ENCODE results near the gene AK9. TPM values are rescaled to one million over a fixed set of nuclear protein-coding genes. Genes with fewer than 3 reads are reported as not detected.
"Not testable (repeated sequence)": the region's sequence is repeated elsewhere in the genome, so short reads cannot be mapped to it uniquely, and the experiment has no call there.

Gene AK9
- total and polyA plus RNA-seq, 2 of the 8 experiments (the other 6 are each of a cell fraction or from before 2014, with no cell fraction given) = 1.8 to 2.2 TPM

- no peak for TF ChIP-seq CTCF (IDR thresholded peaks at IDR 0.05; ENCODE audit: control extremely low read depth in 1 of 3, insufficient read depth in 1 of 3, low read depth in 1 of 3, low read length in 3 of 3)
- TF ChIP-seq POLR2A (IDR thresholded peaks at IDR 0.05; ENCODE audit: control extremely low read depth in 1 of 2, low read depth in 2 of 2, low read length in 2 of 2) = no peak
- TF ChIP-seq GABPA (IDR thresholded peaks at IDR 0.05; ENCODE audit: borderline replicate concordance, insufficient read depth, low read length) = no peak
- no peak for TF ChIP-seq SRF (IDR thresholded peaks at IDR 0.05; ENCODE audit: low read depth, low read length)
- no peak for TF ChIP-seq ZNF274 (IDR thresholded peaks at IDR 0.05; ENCODE audit: borderline replicate concordance, extremely low read depth, low read length)
- no peak for TF ChIP-seq EZH2 (IDR thresholded peaks at IDR 0.05; ENCODE audit: low read depth, low read length, severe bottlenecking)
These were observed 169.9 kb downstream of the AK9 start (continued) for GRCh38 chr6:109521080-109521479.

GRCh38 chr6:109519647-109520046, 171.4 kb downstream of the AK9 start:
- H3K79me1 ChIP-seq (ENCODE audit: low read depth, low read length); POLR2A ChIA-PET (ENCODE audit: partially characterized antibody); H3K9me3 ChIP-seq (ENCODE audit: insufficient read depth in 2 of 2, low read depth in 1 of 2, low read length in 1 of 2); H2BK120ac ChIP-seq (replicated peaks; ENCODE audit: low read depth, low read length); H3K4me3 ChIP-seq (ENCODE audit: extremely low read depth in 1 of 4, insufficient read depth in 2 of 4, low read depth in 3 of 4, low read length in 4 of 4); H3K56ac ChIP-seq (replicated peaks; ENCODE audit: insufficient read length, low read depth, low read length); H4K8ac ChIP-seq (ENCODE audit: extremely low read depth, insufficient read depth, low read length); H2BK15ac ChIP-seq (ENCODE audit: low read length); H3K18ac ChIP-seq (ENCODE audit: extremely low read depth, low read length); FAIRE-seq; H2BK12ac ChIP-seq (ENCODE audit: low read depth, low read length); H3K27ac ChIP-seq (ENCODE audit: low read depth, low read length); H3K36me3 ChIP-seq (ENCODE audit: control insufficient read depth in 2 of 4, insufficient read depth in 4 of 4, low read length in 3 of 4); H3K27me3 ChIP-seq (replicated peaks in 1 of 4; ENCODE audit: control insufficient read depth in 3 of 4, extremely low read depth in 1 of 4, insufficient read depth in 3 of 4, low read length in 3 of 4); H3K9ac ChIP-seq (replicated peaks in 1 of 4; ENCODE audit: extremely low read depth in 1 of 4, low read depth in 3 of 4, low read length in 3 of 4); H3K23ac ChIP-seq (ENCODE audit: insufficient read length); H3K79me2 ChIP-seq (ENCODE audit: control insufficient read depth in 1 of 2, insufficient read depth in 2 of 2, low read length in 2 of 2); DNase-seq (ENCODE audit: low read depth in 1 of 2, low spot score in 2 of 2); H2BK20ac ChIP-seq (ENCODE audit: low read length); H4K5ac ChIP-seq (ENCODE audit: insufficient read length, low read depth, low read length); H3K14ac ChIP-seq (ENCODE audit: insufficient read length); H4K91ac ChIP-seq (replicated peaks; ENCODE audit: insufficient read length, low read length); H3K4me2 ChIP-seq (ENCODE audit: insufficient read depth in 1 of 2, low read depth in 2 of 2, low read length in 2 of 2); H4K20me1 ChIP-seq (replicated peaks in 1 of 2; ENCODE audit: control insufficient read depth in 1 of 2, insufficient read depth in 2 of 2, low read length in 2 of 2); H2AFZ ChIP-seq (ENCODE audit: low read length); H2BK5ac ChIP-seq (ENCODE audit: low read depth, low read length); H2AK5ac ChIP-seq (ENCODE audit: low read depth, low read length); H3K4me1 ChIP-seq (replicated peaks in 1 of 4; ENCODE audit: control insufficient read depth in 3 of 4, insufficient read depth in 4 of 4, low read length in 3 of 4); H3K23me2 ChIP-seq (ENCODE audit: low read depth, low read length); H3K4ac ChIP-seq (replicated peaks; ENCODE audit: insufficient read length, low read depth, low read length): not testable (repeated sequence)
- CTCF ChIA-PET (ENCODE audit: partially characterized antibody) = interaction anchor here (0.6 to 1.6 kb wide), 4 partner anchors 10 to 533 kb away, joined by 3 to 4 read pairs (median 3); no protein-coding TSS in a partner anchor
